Gastroesophageal sphincter (tissue), 4 donors: Measurements from ENCODE around the gene HIGD2B. TPM values are rescaled to one million over a fixed set of nuclear protein-coding genes. Genes with fewer than 3 reads are reported as not detected.
A peak's percentile ranks its signal among the peaks of the same experiment; 100 is the strongest.
"Not testable (repeated sequence)": the region's sequence is repeated elsewhere in the genome, so short reads cannot be mapped to it uniquely, and the experiment has no call there.

Experiments used
- ATAC-seq: fragments of 150-250 bp; one replicate; pipeline ENCODE4 v1.9.1; 2016; ENCODE audit warnings: mild to moderate bottlenecking, moderate library complexity
- H3K27ac ChIP-seq, 4 donors: fragments of 200-600 bp; sonication (generic) in 3 of 4; 1 replicate in 3 of 4; 2 replicates in 1 of 4; pipeline ENCODE4 v1.5.1; 2016 to 2019
- H3K27me3 ChIP-seq: fragments of 200-600 bp; sonication (generic); one replicate; pipeline ENCODE4 v1.5.1; 2019
- H3K36me3 ChIP-seq, 2 donors: fragments of 200-600 bp; sonication (generic); one replicate each; pipeline ENCODE4 v1.5.1; 2019; ENCODE audit warnings: control low read depth in 1 of 2
- H3K4me1 ChIP-seq, 3 donors: fragments of 200-600 bp; sonication (generic); 1 replicate in 2 of 3; 2 replicates in 1 of 3; pipeline ENCODE4 v1.5.1; 2016 to 2019; ENCODE audit warnings: control low read depth in 2 of 3
- H3K4me3 ChIP-seq, 2 donors: fragments of 200-600 bp; sonication (generic); one replicate each; pipeline ENCODE4 v1.5.1; 2019; ENCODE audit warnings: mild to moderate bottlenecking in 1 of 2, moderate library complexity in 1 of 2
- H3K9me3 ChIP-seq, 3 donors: fragments of 200-600 bp; sonication (generic); one replicate each; pipeline ENCODE4 v1.5.1; 2017 to 2019; ENCODE audit warnings: control low read depth in 2 of 3
- POLR2AphosphoS5 ChIP-seq: sonication (generic); formaldehyde crosslinking; IDR thresholded peaks from one replicate; pipeline ENCODE4 v1.6.1; 2017; ENCODE audit warnings: antibody characterized with exemption
- WGBS, 2 donors: methylation state at CpG; one replicate each; pipeline ENCODE4 v1.1.5; 2018; ENCODE audit warnings: low coverage in 1 of 2; 5-methylcytosine and 5-hydroxymethylcytosine counted together
- small RNA-seq, 4 donors: library from RNA; depleted of rRNA; stranded (forward); fragments of <200 nt; gene quantifications; one replicate each; pipeline ENCODE3, GENCODE V24; 2016
- total RNA-seq, 4 donors: library from RNA; depleted of rRNA; stranded (reverse); fragments of >200 nt; gene quantifications; one replicate each; pipeline ENCODE4 v1.1.0, GENCODE V29; 2016

The HIGD2B gene
- total RNA-seq, 4 donors from 2014 or later, result not detected

GRCh38 chr15:72636519-72637282, 49.3 kb downstream of the HIGD2B start:
- peak; percentile 91 for ATAC-seq
- H3K4me1 ChIP-seq, H3K27me3 ChIP-seq, H3K36me3 ChIP-seq, H3K9me3 ChIP-seq: not testable (repeated sequence)
- Histone ChIP-seq H3K27ac (peak overlapping the region in 3 of 4 donors; percentile 40 to 66 (median 64)), H3K4me3 (peak overlapping the region; percentile 47 to 49)
- WGBS, 2 donors, result no CpG with 5 or more reads among the region's 43 CpGs
- peak; percentile 48 for TF ChIP-seq POLR2AphosphoS5

DNA sequence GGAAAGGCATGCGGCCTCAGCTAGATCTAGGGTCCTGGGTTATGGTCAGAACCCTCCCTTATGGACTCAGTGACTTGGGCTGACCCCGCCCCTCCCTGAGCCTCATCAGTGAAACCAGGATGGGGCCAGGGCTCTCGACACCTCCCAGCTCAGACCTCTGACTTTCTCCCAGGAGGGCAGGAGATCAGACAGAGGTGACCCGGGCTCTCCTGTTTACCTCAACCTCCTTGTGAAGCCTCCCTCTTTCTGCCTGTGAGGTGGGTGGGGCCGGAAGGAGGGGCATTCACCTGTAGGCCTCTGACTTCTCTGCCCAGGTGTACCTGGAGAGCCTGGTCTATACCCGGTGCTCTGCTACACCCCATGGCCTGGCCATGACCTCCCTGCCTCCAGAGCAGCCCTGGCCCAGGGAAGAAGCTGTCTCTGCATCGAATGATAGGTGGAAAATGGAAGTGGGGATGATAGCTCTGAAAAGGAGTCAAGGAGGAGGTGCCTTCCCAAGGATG, 56.9 kb downstream of the HIGD2B start:
- no CpG with 5 or more reads among the region's 7 CpGs for WGBS, 2 donors
- H3K4me1 ChIP-seq, H3K36me3 ChIP-seq, H3K27me3 ChIP-seq, H3K27ac ChIP-seq, H3K9me3 ChIP-seq, ATAC-seq, H3K4me3 ChIP-seq: not testable (repeated sequence)

- not testable (repeated sequence) for H3K27ac ChIP-seq, H3K4me1 ChIP-seq, H3K27me3 ChIP-seq, H3K36me3 ChIP-seq, ATAC-seq, H3K4me3 ChIP-seq, H3K9me3 ChIP-seq
- 93 to 100% methylated on average over 1 to 6 of the region's 11 CpGs for WGBS, 2 donors
Observed at GRCh38 chr15:72628249-72629067, 57.5 kb downstream of the HIGD2B start.

DNA sequence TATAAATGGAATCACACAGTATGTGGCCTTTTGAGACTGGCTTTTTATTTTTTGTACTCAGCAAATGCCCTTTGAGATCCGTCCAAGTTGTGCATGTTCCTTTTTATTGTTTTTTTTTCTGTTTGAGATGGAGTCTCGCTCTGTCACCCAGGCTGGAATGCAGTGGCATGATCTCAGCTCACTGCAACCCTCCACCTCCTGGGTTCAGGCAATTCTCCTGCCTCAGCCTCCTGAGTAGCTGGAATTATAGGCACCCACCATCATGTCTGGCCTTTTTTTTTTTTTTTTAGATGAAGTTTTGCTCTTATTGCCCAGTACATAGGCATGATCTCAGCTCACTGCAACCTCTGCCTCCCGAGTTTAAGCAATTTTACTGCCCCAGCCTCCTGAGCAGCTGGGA, 59.8 kb downstream of the HIGD2B start:
- H3K9me3 ChIP-seq, H3K4me3 ChIP-seq, H3K36me3 ChIP-seq, H3K27me3 ChIP-seq, ATAC-seq, H3K4me1 ChIP-seq, H3K27ac ChIP-seq: not testable (repeated sequence)
- WGBS, 2 donors, result 20 to 62% methylated on average over 1 to 3 of the region's 3 CpGs

Small RNA genes lying within 50 kb of the gene (small RNA-seq; reads per million reads assigned to genes)
- gene RN7SL853P, result 0 reads per million in 4 donors

Other genes starting within 250 kb of the HIGD2B start
- 10 to 100 TPM; 45.4 to 65.3 (median 56.4) TPM for gene ARIH1, start 211.9 kb downstream of the HIGD2B start, total RNA-seq
- gene GOLGA6B, start 31.5 kb downstream of the HIGD2B start, total RNA-seq, result under 1 TPM in 1 of 4 donors, not detected in 3; 0.40 TPM
- gene BBS4, start within 50 bp of the HIGD2B start, total RNA-seq, result 10 to 100 TPM; 19.8 to 34.9 (median 26.6) TPM
- 10 to 100 TPM; 19.7 to 52.1 (median 36.1) TPM for gene ADPGK, start 97.6 kb upstream of the HIGD2B start, total RNA-seq